HTR-8/SVneo (cell line): Measurements from ENCODE around the gene LEMD2.

Experiments
- DNase-seq: peaks from one replicate; pipeline ENCODE4 v3.0.0; 2011; ENCODE audit warnings: low spot score, mixed read lengths; ENCODE audit not compliant: insufficient read length
- FAIRE-seq: peaks from 2 replicates; lab custom pipeline; 2011; peaks lifted over from hg19 to GRCh38; lab: Jason Lieb, UNC

The LEMD2 gene

DNA sequence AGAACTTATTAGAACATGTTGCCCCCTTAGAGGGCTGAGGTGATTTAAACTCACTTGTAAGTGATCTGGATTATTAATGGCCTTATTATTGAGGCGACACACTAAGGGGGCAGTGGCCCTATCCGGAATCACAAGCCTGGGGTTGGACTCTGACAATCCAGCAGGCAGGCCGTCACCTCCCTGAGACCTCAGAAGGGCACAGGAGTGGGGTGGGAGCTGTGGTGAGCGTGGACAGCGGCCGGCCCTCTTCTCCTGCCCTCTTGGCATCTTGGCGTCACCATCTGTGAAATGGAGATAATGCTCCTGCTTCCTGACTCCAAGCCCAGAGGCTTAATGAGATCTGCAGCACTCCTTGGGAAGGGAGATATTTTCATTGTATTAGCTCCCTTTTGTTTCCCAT, 61.8 kb downstream of the LEMD2 start:
- FAIRE-seq (no peak), DNase-seq (no peak)

DNA sequence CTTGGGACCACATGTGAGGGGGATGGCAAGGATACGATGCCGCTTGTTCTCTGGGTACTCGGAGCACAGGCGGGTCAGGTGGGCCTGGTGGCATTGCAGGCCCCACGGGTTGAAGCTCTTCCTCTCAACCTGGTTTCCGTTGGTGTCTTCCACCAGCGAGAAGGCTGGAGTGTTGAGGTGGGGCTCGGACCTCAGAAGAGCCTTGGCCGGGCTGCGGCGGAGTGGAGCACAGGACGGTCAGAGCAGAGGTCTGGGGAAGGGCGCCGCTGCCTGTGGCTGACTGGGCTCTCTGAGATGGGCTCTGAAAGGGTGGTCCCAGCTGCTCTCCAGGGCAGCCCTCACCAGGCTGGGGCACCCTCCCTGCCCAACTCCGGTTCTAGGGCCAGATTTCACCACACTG, 62.2 kb downstream of the LEMD2 start:
- FAIRE-seq = no peak

GRCh38 chr6:33725891-33726673, 62.8 kb downstream of the LEMD2 start:
- DNase-seq (no peak), FAIRE-seq (no peak)

More for the DNA sequence above, 62.2 kb downstream of the LEMD2 start:
- DNase-seq = no peak

DNA sequence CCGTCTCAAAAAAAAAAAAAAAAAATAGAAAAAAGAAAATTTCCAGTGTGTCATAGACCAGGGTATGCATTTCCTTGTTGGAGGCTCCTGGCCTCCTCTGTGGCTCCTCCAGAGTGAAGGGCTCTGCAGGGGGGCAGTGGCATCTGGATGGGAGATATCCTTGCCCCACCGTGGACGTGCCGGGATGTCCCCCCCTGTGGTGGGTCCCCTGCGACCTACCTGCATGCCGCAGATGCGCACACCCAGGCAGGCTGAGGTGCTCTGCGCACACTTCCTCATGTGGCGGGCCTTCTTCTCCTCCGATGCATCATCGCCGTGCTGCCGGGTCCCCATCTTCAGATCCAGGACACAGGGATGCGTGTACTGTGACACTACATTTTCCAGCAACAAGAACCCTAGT, 63.7 kb downstream of the LEMD2 start:
- DNase-seq (no peak), FAIRE-seq (no peak)

GRCh38 chr6:33724102-33725023, 64.6 kb downstream of the LEMD2 start:
- DNase-seq (no peak), FAIRE-seq (no peak)

- FAIRE-seq (no peak), DNase-seq (no peak)
These were observed 65.4 kb downstream of the LEMD2 start for GRCh38 chr6:33723371-33724085.

DNA sequence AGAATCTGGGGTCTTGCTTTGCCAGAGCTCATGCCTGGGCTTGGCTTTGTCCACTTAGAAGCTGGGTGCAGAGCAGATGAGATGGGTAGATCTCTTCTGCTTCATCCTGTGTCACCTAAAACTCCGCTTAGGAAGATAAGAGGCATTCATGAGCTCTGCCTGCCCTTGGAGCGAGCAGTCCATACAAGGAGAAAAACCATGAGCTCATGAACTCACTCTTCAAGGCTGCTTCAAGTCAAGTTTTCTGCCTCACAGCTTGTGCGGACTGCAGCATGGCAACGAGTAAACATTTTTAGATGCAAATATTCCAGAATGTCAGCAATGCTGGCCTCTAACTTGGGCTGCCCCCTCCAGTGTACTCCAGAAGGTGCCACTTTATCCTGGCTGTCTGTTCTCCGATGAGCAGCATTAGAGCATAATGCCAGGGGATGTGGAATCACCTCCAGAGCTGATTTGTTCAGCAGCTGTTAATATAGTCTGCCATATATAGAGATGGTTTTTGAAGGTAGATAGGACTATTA, 66.8 kb downstream of the LEMD2 start:
- DNase-seq (no peak), FAIRE-seq (no peak)

DNA sequence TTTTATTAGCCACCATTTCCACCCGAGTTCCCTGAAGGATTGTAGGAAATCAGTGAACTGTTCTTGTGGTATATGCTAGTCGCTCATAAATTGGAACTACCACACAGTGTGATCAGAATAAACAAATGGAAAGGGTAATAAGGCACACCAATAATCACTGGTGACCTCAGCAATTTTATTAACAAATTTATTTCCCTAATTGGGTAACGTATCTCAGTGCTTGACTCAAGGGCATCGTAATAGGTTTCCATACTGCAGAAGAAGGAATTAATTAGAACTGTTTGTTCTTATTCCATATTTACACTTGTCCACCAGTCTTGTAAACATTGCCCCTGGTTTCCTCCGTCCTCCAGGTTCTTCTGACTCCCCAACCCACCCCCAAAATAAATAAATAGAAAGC, 67.4 kb downstream of the LEMD2 start:
- no peak for FAIRE-seq
- DNase-seq = no peak
